Tongue (tissue), 2 donors: ENCODE data around the gene COL9A1. TPM values are rescaled to one million over a fixed set of nuclear protein-coding genes. Genes with fewer than 3 reads are reported as not detected.

Source experiments
- DNase-seq: peaks from one replicate; pipeline ENCODE4 v3.0.0-alpha.2; 2015
- total RNA-seq: library from RNA; depleted of rRNA; stranded (reverse); fragments of >200 nt; gene quantifications from one replicate; pipeline ENCODE4 v1.2.3, GENCODE V29; 2014

Gene COL9A1
- total RNA-seq, 1 donor from 2014 or later = 4.2 TPM

DNA sequence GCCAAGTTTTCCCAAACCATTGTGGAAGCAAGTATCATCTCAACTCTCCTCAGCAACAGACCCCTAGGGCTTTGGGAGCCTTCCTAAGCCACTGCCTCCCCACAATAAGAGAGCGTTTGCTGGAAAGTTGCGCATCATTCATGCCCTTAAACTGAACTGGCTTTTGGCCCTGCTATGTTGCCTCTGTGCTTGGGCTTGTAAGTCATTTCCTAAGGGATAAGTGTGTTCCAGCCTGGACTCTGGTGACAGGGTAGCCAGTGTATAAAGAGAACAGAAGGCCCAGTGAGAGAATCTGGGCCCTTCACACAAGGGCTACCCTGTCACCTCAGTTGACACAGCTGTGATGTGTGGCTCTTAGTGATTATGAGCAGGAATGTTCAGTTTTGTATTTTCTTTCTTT is 77.8 kb downstream of the COL9A1 start:
- DNase-seq = peak; percentile 27

DNA sequence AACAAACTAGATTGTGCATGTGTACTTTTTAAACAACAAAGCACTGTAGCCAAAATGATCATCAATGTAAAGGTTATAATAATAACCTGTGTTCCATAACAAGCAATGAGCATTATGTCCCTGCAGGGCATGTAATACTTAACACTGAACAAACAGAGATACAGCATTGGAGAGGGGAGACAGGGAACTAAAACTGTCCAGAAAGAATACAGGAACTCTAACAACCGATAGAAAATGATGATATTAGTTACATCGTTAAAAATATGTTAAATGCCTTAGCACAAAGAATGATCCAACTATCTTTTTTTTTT is 80.5 kb downstream of the COL9A1 start:
- DNase-seq = no peak

DNA sequence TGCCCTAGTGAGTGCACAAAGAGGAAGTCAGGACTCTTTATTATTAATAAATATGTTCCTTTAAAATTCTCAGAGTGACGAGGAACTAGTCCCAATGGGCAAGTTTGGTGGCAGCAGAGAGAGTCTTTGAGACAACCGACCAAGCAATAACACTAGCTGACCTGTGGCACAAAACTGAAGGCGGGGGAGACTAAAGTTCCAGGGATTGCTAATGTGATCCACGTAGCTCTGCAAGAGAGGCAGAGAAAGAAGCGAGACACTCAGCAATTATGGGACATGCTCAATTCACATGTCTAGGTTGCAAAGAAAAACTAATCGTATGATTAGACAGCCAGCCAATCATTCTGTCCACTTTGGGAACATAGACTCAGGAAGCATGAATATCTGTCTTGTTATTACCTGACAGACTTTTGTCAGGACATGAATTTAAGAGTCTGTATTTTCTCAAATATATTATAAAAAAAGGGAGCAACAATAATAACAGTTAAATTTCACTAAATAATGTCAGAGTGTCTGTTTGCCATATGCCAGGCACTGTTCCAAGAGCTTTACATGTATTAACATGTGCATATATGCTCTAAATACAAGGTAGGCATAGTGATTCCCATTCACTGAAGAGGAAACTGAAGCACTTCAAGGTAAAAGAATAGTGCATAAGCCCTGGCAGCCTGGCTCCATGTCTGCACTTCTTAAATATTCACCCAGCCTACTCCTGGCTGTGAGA is 81.0 kb downstream of the COL9A1 start:
- DNase-seq = no peak

DNA sequence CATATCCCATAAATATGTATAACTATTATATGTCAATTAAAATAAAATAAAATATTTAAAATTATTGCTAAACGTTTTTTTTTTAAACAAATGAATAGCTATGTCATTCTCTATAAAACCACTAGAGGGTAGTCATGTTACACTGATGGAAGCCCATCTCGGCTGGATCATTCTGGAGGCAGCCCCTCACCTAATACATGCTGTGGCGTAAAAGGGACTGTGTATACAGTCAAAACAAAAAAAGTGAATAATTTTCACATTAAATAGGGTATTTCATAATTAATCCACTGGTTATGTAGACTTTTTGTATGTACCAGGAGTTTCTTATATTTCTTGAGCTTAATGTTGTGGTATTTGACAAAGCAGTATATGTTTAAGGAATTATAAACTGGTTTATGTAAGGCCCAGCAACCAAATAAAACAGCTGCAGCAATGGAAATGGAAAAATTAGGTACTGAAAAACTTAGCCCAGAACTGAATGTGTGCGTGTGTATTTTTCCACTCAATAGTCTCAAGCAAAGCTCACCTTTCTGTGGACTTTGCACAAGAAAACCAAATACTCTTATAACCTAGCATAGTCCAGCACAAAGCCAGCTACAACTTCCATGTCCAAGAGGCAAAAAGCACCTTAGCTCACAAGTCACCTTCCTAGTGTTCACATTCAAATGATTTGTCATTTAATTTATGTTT is 81.7 kb downstream of the COL9A1 start:
- DNase-seq = peak; percentile 70

DNA sequence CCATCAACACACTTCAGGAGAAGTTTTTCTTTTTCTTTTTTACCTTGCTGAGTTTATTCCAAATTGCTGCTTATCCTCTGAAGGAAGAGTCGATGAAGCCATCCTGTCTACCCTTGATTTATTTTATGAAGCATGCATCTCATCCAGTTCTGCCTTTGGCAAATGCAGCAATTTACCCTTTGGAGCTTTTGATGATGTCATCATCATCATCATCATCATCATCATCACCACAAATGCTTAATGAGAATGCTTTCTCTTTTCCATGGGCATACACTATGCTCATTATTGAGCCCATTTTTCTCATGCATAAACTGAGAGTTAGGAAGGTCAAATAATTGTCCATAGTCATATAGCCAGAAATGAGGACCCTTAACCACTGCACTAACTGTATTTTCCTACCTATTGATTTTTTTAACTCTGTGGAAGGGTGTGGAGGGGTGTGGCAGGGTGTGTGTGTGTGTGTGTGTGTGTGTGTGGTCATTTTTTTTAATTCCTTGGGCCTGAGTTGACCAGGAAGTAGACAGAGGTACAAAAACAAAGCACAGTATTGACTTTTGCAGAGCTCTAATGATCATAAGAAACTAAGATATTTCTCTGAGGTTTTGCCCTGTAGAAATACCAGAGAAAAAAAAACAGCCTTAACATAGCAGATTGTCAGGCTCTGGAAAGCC is 82.8 kb downstream of the COL9A1 start:
- DNase-seq = no peak

DNA sequence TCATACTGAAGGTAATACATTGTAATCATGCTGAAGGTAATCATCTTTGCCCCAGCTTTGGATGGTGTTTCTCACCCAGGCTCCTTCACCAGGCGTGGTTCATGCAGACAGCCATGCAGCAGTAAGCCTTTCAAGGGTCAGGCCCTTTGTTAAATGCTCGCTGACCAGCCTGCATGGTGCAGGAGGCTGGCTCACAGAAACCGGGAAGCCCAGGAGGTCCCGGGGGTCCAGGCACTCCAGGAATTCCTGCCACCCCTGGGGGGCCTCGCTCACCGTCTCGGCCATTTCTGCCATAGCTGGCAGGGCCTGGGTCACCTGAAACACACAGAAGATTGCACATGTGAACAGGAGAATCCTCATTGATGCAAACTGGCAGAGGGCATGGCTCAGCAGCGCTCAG is 86.1 kb downstream of the COL9A1 start:
- DNase-seq = no peak

DNA sequence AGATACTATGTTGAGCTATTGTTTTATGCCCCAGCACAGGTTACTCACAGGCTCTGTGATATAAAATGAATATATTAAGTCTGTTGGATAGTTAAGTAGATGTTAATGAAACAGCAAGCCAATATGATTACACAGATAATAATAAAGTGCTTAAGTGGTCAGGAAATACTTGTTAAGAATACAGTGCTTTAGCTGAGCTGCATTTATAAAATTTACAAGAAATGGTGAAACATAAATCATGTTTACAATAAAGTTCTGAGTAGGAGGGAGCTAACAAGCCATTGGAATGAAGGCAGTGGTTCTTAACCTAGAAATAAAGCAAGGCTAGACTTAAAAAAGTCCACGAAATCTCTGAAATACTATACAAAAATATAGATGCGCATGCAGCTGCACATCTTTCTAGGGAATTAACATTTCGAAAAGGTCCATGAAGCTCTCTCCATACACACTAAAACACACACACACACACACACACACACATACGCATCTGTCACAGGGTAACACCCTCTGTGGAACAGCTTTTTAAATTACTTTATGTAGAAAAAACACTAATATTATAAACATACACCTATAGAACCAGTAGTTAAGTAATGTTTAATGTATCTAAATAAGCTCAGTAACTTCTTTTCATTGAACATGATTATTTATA is 87.3 kb downstream of the COL9A1 start:
- no peak for DNase-seq

DNA sequence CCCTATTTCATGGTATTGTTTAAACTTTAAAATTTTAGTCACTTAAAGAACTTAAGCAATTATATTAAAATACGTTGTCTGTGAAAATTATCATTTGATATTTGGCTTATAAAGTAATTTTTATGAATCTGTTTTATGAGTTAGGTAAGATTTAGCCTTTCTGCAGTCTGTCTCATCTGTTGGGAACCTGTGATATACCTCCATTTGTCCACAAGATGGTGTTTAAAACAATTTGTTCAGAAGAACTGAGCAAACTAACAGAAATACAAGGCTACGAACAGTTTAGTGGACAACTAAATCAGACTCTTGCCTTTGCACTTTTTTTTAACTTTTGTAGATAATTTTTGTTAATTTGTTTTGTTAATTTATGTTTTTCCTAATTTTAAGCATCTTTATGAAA is 92.4 kb downstream of the COL9A1 start:
- no peak for DNase-seq

DNA sequence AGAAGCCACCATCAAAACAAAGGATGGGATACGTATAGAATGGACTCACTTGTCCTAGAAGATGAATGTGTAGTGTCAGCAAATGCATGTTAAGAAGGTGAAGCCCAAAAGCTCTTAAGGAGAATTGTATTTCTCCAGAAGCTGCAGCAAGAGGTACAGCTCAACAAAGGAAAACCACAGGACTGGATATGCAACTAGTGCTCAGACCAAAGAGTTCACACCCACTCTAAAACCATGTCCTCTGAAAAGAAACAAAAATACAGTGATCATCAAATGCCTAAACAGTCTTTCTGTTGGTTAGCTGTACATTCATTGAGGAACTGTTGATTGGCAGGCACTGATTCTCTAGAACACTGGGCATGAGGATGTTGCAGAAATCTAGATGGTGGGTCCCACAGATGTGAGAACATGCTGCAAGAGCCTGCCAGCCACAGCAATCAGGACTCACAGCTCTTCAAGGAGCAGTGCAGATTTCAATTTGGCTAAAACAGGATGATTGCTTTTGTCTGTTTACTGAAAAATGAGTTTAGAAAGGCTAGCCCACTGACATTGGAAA is 94.6 kb downstream of the COL9A1 start:
- no peak for DNase-seq

DNA sequence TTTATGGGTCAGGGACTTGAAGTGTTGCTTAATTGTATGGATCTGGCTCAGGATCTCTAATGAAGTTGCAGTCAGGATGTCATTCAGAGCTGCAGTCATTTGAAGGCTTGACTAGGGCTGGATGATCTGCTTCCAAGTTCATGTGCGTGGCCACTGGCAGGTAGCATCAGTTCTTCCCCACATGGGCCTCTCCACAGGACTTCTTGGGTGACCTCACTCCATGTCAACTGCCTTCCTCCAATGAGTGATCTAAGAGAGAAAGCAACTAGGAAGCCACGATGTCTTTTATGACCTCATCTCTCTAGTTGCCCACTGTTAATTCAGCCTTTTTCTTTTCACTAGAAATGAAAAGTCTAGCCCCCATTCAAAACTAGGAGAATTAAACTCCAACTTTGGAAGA is 104.1 kb downstream of the COL9A1 start:
- DNase-seq = no peak

DNA sequence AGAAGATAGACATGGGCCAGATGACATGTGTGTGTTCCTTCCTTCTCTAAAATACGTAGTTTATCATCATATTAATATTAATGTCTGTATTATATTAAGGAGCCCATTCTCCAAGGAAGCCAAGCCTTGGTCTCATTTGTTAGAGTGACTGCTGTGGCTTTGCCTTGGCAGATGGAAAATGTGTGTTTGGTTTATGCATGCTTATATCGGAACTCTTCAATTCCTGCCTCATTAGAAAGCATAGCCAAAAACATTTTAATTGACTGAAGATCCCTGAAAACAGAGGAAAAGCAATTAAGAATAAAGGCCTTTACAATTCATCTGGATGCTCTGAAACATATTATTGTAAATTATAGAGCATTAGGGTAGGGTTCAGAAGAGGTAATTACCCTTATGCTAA is 106.4 kb downstream of the COL9A1 start:
- no peak for DNase-seq

DNA sequence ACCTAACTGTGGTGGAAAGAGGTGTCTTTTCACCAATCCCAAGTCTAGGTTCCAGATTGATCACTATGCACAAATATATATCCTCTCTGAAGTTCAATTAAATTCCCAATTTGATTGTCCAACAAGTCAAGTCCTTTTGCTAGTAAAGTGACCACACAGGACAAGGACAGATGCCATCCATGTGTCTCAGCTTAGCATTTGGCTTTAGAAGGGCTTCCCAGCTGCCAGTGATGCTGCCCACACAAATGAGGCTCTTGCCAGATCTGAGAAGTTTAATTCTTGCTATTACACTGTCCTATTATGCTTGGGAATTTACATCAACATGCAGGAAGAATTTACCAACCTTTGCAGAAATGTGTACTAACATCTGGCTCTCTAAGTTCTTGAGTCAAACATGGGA is 108.5 kb downstream of the COL9A1 start:
- no peak for DNase-seq

DNA sequence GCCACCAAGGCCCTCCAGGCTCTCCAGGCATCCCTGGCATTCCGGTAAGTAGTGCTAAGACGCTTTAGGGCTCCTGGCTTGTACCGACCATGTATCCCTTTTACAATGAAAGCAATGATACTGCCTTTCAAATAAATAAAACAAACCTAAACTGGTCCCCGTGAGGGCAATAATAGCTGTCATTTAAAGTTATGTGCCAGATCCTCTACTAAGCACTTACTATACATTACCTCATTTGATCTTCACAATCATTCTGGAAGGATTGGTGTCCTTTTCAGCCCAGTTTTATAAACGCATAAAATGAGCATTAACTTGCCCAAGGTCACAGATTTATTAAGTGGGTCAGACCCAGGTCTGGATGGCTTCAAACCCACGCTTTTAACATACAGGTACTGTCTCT is 114.7 kb downstream of the COL9A1 start:
- no peak for DNase-seq

DNA sequence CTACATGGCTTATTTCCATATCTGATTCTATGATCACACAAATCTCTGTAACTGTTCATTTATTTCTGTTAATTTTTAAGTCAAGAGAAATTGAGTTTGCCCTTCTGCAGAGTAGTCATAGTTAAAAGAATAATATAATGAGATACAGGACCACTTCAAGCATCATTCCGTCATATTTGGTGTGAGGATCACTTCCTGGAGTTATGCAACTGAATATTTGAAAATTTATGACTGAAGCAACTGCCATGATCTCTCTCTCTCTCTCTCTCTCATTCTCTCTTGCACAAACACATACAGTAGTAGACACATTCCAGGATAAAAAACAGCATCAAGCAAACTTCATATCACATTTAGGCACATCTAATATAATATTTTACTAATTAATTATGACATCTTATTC is 116.4 kb downstream of the COL9A1 start:
- no peak for DNase-seq

DNA sequence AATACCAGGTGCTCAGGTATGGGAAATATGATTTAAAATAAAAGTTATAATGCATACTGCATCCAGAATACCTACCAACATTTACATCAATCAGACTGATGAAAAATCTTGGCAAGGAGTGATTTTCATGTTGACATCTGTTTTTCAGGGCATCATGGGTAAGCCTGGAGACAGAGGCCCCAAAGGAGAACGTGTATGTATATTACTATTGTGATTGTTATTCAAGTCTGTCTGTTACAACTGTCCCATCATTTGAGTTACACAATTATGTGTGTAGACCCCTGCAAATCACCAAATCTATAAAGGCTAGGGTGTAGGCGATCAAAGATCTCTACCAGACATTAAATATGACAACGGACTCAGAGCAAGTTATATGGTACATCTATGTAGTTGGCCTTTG is 118.2 kb downstream of the COL9A1 start:
- no peak for DNase-seq

DNA sequence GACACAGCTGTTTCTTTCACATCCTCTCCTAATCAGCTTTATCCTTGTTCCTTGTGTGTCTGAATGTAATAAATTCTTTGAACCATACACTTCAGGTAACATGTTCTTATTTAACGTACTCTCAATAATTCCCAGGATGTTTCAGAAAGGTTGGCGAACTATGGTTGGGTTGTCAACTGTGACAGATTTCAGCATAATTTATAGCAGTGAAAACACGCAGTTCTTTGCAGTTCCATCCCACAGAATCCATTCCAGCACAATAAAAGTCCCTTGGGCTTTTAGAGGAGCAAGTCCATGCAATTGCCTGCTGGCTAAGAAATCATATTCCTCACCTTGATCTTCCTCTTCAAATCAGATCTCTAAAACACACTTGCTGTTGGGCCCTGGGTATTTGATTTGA is 119.3 kb downstream of the COL9A1 start:
- DNase-seq = no peak

DNA sequence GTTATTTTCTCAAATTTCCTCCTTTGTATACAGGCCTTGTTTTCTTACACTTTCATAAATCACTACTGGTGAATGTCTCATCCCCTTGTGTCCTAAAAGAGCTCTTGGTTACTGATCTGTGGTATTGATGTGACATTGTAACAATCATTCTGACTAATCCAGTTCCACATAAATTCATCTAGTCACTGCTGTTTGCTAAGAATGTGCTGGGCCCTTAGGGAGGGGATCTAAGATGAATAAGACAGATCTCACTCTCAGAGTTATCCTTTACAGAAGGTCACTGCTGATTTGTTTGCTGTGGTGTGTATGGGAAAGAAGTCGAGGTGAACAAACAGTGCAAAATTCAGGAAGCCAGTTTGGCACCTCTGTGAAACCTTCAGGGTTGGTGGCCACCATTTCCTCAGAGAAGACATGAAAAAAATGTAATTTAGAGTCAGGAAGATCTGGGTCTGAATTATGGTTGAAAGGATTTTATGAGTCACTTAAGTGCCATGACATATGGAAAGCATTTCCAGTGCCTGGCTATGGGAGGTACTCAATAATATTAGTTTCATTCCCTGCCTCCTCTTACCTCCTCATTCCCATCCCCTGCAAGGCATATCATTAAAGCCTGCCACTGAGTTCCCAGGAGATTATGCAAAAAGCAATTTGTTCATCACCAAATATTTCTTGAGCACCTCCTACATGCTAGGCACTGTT is 121.8 kb downstream of the COL9A1 start:
- no peak for DNase-seq

DNA sequence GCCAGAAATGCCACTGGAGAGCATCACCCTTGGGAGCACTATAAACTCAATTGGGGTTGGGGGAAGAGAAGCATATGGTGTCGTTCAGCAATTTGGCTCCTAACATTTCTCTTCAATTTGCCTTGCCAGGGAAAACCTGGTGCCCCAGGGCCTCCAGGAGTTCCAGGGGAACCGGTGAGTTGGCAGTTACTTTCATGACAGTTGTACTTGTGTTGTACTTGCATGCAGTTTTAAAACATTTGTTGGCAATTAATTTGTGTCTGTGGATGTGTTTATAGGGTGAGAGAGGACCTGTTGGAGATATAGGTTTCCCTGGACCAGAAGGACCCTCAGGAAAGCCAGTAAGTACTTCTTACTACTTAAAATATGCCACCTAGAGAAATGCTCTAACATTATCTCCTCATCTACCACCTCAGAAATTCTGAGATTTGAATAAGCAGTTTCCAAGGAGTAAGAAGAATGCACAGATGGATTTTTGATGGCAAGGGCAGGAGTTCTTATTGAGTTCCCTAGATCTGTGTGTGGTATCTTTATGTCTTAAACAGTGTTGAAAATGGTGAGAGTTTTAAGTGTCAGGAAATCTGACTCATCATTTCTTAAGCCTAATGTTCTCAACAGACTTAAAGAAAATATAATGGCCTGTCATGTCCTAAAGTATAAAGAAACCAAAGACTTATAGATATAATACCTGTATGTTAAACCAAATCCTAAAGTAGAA is 122.5 kb downstream of the COL9A1 start:
- no peak for DNase-seq

DNA sequence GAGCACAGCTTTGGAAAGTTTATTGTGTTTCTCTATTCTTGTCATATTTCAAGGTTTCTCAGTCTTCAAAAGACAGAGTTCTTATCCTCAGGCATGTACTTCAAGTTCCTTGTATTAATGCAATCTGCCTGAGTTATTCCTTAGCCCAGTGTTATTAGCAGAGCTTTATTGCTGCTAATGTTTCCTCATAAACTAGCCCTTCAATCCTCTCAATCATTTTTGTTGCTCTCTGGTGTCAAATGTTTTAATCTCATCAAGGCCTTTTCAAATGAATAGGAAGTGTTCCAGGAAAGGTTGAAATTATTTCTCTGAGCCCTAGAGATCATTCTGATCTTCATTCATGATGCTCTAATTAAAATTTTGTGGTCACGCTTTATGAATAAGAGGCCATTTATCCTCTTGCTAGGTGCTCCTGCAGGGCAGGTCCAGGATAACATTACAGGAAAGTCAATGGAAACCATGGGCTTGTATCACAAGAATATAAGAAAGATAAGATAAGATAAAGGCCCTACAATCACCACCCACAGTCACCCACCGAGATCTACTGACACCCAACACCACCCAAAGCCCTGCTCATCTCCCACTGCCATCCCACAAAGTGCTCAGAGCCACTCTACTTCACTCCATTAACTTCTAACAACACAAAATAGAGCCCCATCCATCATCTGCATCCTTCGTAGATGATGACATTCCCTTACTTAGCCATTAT is 125.9 kb downstream of the COL9A1 start:
- DNase-seq = no peak

DNA sequence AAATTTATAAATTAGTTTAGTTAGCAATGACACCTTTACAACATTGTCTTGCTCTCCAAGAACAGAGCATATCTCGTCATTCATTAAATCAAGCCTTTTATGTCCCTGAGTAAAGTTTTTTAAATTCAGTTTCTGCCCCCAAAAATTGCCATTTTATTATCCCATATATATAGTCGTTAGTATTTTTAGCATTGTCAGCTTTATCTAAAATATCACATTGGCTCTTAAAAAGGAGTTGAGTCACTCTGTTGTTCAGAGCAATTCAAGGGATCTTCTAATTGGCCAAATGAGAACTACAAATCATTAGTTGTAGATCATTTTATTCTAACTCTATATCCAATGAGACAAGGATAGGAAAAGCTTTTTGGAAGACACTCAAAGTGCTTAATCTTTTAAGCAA is 127.1 kb downstream of the COL9A1 start:
- DNase-seq = no peak

DNA sequence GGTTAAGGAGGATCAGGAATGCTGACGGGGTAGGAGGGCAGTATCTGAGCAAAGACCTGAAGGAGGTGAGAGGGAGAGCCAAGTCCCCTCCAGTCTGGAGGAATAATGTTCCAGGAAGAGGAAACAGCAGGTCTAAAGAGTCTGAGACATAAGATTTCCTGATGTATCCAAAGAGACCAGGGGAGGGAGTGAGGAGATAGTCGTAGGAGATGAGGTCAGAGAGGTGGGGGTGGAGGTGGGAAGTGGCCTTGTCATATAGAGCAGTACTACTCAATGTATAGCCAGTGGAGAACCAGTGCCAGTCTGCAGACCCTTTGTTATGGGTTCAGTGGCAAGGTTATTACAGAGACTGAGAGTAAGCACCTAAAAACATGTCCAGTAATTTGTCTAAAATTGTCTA is 130.6 kb downstream of the COL9A1 start:
- DNase-seq = no peak
